ENCODE measurements around the gene DENND5A. TPM values are rescaled to one million over a fixed set of nuclear protein-coding genes. Genes with fewer than 3 reads are reported as not detected.

DENND5A gene
- total and polyA plus RNA-seq, 10 of the 15 experiments (the other 5 are each of a cell fraction or from before 2014, with no cell fraction given) = 15.6 to 157 (median 85.1) TPM

- TF ChIP-seq MXI1 (IDR thresholded peaks at IDR 0.05; ENCODE audit: low read depth, low read length) (no peak), ZBED1 (IDR thresholded peaks at IDR 0.05; ENCODE audit: borderline replicate concordance) (no peak), ZNF687 (IDR thresholded peaks at IDR 0.05) (no peak), LARP7 (IDR thresholded peaks at IDR 0.05) (no peak), CHD1 (IDR thresholded peaks at IDR 0.05; ENCODE audit: low read depth, low read length) (no peak), HSF1 (IDR thresholded peaks at IDR 0.05; ENCODE audit: low read depth, low read length) (no peak), ATF7 (IDR thresholded peaks at IDR 0.05; ENCODE audit: low read depth) (no peak)
Observed at GRCh38 chr11:9177438-9178091, 87.6 kb downstream of the DENND5A start (continued).

GRCh38 chr11:9176550-9176949, 88.6 kb downstream of the DENND5A start:
- Histone ChIP-seq H3K4me1 (ENCODE audit: control insufficient read depth, insufficient read depth, low read length) (no peaks in the 10 kb centered on the region), H3K9me3 (replicated peaks; ENCODE audit: control insufficient read depth, insufficient read depth, low read length) (no peaks in the 10 kb centered on the region), H3K36me3 (ENCODE audit: control insufficient read depth in 2 of 2, insufficient read depth in 2 of 2, low read length in 1 of 2) (peaks cover 0 to 6% of the 10 kb centered on the region in 2 experiments; a peak in 2 of 4 replicates), H3K9ac (ENCODE audit: control insufficient read depth, insufficient read depth, low read length) (no peak overlapping the region), H3K79me2 (ENCODE audit: control insufficient read depth, insufficient read depth, low read length) (no peaks in the 10 kb centered on the region), H3K4me3 (no peak overlapping the region), H4K20me1 (ENCODE audit: control insufficient read depth, insufficient read depth) (no peaks in the 10 kb centered on the region), H2AFZ (ENCODE audit: control insufficient read depth, low read depth, low read length) (no peak overlapping the region), H3K27ac (ENCODE audit: control insufficient read depth, insufficient read depth) (no peak overlapping the region), H3K4me2 (ENCODE audit: control insufficient read depth, insufficient read depth) (no peak overlapping the region), H3K27me3 (replicated peaks in 1 of 2; ENCODE audit: control insufficient read depth in 2 of 2, insufficient read depth in 2 of 2, low read length in 1 of 2) (no peaks in the 10 kb centered on the region)
- no TSS peak for BruUV-seq (replicated peaks)
- in situ Hi-C loops (cut with MboI) (no loop called here), intact Hi-C loops (cut with micrococcal nuclease; ENCODE audit: unreplicated experiment) (no loop called here)
- RAD21 ChIA-PET (ENCODE audit: unreplicated experiment) = no interaction called here
- POLR2A ChIA-PET = no interaction called here
- DNase-seq (ENCODE audit: low read depth, low spot score) (no peak), FAIRE-seq (no peak), ATAC-seq (no peak)
- CTCF ChIA-PET = interaction anchor here (0.6 to 5.2 kb wide), 3 partner anchors 60 to 331 kb away, joined by 3 to 19 read pairs (median 3); no protein-coding TSS in a partner anchor
- SMC1A ChIA-PET (ENCODE audit: uncharacterized antibody, unreplicated experiment) = interaction anchor here (1.0 to 1.3 kb wide), 2 partner anchors 9 to 330 kb away, joined by 3 read pairs; no protein-coding TSS in a partner anchor
- TF ChIP-seq POLR2AphosphoS5 (IDR thresholded peaks at IDR 0.05; ENCODE audit: low read length) (no peak), CEBPB (IDR thresholded peaks at IDR 0.05; ENCODE audit: borderline replicate concordance in 1 of 2, low read depth in 2 of 2, low read length in 2 of 2) (no peak), CHD2 (IDR thresholded peaks at IDR 0.05; ENCODE audit: borderline replicate concordance, low read depth, low read length) (no peak), ZBTB40 (IDR thresholded peaks at IDR 0.05; ENCODE audit: borderline replicate concordance) (no peak)
